CD4-positive, alpha-beta T cell treated with Interleukin-6 for 4 hours (primary cell): ENCODE data around the gene SPATS2.
"Not testable (repeated sequence)": the region's sequence is repeated elsewhere in the genome, so short reads cannot be mapped to it uniquely, and the experiment has no call there.

Experiments used
- DNase-seq: peaks from one replicate; pipeline ENCODE4 v3.0.0-alpha.2; 2020; ENCODE audit warnings: mixed read lengths

The SPATS2 gene

DNA sequence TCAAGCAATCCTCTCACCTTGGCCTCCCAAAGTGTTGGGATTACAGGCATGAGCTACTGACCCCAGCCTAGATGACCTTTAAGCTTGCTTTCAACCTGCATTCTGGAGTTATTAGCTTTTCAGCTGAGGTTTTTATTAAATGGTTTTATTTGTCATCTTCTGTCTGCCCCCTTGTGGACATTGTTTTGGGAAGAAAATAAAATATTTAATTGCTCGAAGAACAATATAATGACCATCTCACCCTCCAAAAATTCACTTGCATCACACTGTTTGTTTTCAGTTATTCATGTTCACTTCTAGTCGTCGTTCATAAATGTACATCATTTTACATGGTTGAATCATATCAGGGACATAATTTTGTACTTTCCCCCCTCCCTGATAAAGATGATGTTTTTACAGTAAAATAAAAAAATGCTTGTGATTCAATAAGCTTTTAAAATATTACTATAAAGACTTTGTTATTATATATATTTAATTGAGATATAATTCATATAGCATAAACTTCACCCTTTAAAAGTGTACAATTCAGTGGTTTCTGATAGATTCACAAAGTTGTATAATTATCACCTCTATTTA is 10.1 kb upstream of the SPATS2 start:
- DNase-seq: no peak

DNA sequence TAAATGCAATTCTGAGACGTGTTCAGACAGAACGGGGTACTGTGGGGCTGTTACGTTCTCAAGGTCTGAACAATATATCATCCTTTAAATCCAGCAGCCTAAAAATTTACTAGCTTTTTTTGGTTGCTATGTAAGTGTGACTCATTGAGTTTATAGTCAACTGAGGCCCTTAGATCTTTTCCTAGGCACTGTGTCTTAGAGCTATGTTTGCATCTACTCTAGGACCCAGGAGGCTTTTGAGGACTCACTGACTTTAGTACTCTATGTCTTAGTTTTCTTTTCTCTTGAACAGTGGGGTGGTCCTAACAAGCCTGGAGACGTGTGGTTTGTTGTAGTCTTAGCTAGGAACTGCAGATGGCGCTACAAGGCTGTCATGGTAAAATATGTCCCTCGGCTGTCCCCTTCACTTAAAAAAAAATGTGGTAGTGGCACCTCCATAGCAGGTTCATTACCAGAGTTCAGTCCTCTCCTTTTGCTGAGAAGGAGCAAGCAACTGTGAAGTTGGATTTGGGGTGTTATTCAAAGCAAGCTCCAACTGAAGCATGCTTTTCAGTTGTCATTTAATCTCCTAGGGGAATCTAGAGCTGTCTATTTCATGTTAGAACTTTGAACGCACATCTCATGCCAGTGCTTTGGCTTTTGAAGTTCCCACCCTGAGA is 8.7 kb upstream of the SPATS2 start:
- DNase-seq: peak; percentile 68

GRCh38 chr12:49359671-49360070 is 7.6 kb upstream of the SPATS2 start:
- DNase-seq: no peak

DNA sequence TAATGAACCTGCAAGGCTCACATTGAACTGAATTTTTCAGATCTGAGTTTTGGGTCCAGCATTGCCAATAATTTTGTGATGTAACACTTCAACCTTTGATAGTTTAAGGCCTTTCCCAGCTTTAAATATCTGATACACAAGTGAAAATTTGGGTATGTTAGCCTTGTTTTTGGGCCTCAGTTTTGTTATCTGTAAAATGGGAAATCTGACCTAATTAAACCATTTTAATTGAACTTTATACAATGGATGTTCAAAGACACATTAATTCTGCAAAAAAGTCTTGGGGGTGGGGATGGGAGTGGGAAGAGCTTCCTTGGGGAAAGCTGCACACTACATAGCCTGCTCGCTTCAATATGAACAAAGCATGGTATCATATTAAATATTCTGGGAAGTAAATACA is 5.2 kb upstream of the SPATS2 start:
- DNase-seq: no peak

DNA sequence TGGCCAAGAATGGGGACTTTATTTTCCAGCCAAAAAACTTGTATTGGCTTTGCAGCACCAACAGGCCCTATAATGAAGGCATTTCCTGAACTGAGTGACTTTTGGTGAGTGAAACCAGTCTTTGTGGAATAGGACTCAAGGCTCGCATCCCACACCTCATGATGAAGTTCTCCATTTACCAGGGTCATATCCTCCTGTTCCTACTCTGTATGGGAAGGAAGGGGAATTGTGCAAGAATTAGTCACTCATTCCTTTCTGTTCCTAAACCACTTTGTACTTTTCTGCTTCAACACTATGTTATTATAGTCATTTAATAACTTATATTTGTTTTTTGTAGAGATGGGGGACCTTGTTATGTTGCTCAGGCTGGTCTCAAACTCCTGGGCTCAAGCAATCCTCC is 2.3 kb upstream of the SPATS2 start:
- DNase-seq: no peak

- DNase-seq: no peak
These were observed 1.7 kb upstream of the SPATS2 start for GRCh38 chr12:49365542-49365941.

- no peak for DNase-seq
These were observed 1.1 kb upstream of the SPATS2 start for GRCh38 chr12:49366096-49366651.

DNA sequence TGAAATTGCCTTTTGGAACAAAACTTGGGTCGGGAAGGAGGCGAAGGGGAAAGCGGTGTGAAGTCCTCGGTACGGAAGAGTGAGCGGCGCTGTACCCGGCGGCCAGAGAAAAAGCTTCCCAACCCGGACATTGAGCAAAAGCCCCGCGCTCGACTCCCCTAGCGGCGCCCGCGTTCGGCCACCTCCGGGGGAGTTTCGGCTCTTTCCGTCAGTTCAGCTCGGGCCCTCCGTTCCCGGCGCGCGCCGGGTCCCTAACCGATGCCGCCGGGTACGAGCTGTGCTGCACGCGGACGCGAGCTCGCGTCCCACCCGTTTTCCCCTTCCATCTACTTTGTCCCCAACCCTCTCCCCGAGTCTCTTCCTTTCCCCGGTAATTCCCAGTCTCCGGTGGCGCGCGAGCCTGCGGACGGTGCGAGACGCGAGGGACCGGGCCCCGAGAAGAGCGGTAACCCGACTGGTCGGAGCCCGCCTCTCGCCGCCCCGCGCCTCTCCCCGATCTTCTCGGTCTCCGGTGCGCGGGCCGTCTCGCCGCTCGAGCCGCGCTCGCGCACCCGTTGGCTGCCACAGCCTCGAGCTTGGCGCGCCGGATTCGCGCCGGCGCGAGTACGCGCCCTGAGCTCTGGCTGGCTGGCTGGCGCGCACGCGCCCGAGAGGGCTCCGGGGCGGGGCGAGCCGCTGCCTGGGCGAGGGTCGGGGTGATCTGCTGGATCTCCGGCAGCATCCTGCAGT is 446 bp upstream of the SPATS2 start:
- peak; percentile 88 for DNase-seq

DNA sequence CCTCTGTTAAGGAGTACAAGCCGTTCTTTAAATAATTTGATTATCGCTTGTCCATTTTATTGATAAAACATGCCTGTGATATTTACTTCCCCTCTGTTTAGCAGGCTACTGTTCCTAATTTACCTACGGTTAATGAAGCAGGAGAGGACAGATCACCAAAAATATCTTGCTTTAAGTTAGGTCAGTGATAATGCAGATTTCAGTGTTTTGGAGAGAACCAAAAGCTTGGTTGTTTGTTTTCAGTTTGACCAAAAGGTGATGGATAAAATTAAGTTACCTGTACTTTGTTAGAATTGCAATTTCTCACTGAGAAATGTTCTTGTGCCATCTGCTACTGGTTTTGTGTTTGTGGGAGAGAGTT is 958 bp downstream of the SPATS2 start:
- no peak for DNase-seq

- DNase-seq: peak; percentile 23
These were observed 2.3 kb downstream of the SPATS2 start for GRCh38 chr12:49369411-49370145.

GRCh38 chr12:49370539-49370938 is 3.3 kb downstream of the SPATS2 start:
- DNase-seq: no peak

DNA sequence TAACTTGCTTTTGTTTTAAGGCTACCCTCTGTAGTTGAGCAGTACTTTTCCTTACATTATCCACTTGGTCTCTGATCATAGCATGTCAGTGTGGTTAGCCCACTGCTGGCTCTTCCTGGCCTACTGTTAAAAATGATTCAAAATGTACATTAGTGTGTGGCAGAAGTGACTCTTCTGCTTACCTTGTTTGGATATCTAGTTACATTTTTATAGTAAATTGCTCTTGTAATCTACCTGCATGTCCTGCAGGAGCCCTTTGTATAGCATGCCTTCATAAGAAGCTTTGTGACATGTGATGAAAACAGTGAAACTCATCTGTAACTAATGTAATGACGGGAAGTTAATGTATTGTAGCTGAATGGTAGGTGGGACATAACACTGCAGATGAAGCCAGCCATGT is 8.1 kb downstream of the SPATS2 start:
- DNase-seq: no peak

- no peak for DNase-seq
These were observed 10.1 kb downstream of the SPATS2 start for GRCh38 chr12:49377386-49377785.

- not testable (repeated sequence) for DNase-seq
These were observed 12.9 kb downstream of the SPATS2 start for GRCh38 chr12:49380184-49380583.

DNA sequence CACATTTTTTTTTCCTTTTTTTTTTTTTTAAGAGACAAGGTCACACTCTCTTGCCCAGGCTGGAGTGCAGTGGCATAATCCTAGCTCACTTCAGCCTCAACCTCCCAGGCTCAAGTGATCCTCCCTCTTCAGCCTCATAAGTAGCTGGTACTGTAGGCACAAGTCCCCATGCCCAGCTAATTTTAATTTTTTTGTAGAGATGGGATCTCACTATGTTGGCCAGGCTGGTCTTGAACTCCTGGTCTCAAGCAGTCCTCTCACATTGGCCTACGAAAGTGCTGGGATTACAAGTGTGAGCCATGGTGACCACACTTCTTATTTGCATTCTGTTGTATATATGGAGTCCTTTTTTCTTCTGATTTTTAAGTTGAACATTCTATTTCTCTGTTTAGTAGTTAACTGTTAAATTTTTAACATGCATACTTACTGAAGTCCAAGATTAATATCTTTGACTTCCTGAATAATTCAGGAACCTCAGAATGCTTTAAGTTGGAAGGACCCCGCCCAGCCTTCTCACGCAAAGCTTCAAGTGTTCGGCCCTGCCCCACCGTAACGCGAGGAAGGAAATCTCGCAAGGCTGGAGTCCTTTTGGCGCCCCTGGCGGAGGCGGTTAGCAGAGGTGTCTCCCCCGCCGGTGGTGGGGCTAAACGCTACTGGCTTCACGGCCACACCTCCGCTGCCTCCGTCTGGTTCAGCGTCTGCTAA is 21.6 kb downstream of the SPATS2 start:
- peak; percentile 76 for DNase-seq

DNA sequence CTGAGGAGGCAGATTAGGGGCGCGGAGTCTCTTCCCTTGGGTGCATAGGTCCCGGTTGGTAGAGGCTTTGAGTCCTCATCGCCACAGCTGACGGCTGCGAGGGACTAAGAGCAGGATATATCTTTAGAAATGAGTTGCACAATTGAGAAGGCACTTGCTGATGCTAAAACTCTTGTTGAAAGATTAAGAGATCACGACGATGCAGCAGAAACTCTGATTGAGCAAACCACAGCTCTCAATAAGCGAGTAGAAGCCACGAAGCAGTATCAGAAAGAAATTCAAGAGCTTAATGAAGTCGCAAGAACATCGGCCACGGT is 22.1 kb downstream of the SPATS2 start:
- DNase-seq: no peak

GRCh38 chr12:49397000-49397399 is 29.7 kb downstream of the SPATS2 start:
- no peak for DNase-seq

- no peak for DNase-seq
These were observed 33.0 kb downstream of the SPATS2 start for GRCh38 chr12:49400304-49400703.

DNA sequence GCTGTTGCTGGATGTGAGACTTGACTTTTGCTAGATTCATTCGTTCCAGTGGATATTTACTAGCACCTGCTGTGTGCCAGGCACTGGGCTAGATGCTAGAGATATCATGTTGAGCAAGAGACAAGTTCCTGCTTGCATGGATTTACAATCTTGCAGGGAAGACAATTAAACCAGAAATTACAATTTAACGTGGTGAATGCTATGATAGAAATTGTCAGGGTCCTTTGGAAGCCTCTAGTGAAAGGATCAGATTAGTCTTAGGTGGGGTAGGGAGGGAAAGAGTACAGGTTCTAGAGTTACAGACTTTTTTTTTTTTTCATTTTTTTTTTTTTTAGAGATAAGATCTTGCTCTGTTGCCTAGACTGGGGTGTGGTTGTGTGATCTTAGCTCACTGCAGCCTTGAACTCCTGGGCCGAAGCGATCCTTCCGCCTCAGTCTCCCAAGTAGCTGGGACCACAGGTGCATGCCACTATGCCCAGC is 36.7 kb downstream of the SPATS2 start:
- DNase-seq: no peak

DNA sequence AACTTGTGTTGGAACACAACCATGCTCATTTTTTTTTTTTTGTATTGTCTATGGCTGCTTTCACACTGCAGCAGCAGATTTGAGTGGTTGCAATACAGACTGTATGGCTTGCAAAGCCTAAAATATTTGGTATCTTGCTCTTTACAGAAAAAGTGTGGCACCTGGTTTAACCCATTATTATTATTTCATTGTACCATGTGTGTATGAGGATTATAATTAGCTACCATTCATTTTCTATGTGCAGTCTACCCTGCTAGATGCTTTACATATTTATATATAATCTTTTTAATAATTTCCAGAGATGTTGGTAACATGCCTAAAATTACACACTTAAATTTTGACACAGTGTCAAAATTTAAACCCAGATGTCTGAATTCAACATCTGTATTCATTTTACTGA is 37.7 kb downstream of the SPATS2 start:
- DNase-seq: no peak

GRCh38 chr12:49410818-49411217 is 43.6 kb downstream of the SPATS2 start:
- no peak for DNase-seq

DNA sequence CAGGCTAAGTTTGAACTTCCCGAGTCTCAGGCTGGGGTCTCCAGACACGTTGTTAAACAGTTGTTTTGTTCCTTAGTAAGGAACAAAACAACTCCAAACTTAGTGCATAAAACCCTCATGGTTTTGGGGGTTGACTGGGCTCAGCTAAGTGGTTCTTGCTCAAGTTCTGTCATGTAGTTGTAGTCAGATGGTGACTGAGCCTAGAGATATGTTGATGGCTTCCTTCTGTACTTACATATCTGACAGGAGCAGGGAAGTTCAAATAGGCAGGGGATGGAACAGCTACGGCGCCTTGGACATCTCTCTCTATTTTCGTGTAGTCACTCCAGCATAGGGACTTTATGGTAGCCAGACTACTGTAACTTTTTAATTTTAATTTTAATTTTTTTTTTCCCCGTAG is 45.7 kb downstream of the SPATS2 start:
- DNase-seq: no peak

- no peak for DNase-seq
These were observed 46.5 kb downstream of the SPATS2 start for GRCh38 chr12:49413796-49414195.
